GM23248 (cell line): ENCODE data around the gene DUSP16. TPM values are rescaled to one million over a fixed set of nuclear protein-coding genes. Genes with fewer than 3 reads are reported as not detected.

Experiments
- DNase-seq: peaks from one replicate; pipeline ENCODE4 v3.0.0-alpha.2; 2015
- H2AFZ ChIP-seq: fragments of 200-600 bp; sonication (generic); 2 replicates; pipeline ENCODE4 v1.6.1; 2016; ENCODE audit warnings: antibody characterized with exemption
- H3F3A ChIP-seq: fragments of 200-600 bp; sonication (generic); 2 replicates; pipeline ENCODE4 v1.6.1; 2016; ENCODE audit warnings: mild to moderate bottlenecking, antibody characterized with exemption, mixed run types; ENCODE audit not compliant: insufficient read depth
- H3K27ac ChIP-seq: fragments of 200-600 bp; sonication (generic); 2 replicates; pipeline ENCODE4 v1.5.1; 2016; ENCODE audit warnings: mild to moderate bottlenecking
- H3K27me3 ChIP-seq: fragments of 200-600 bp; sonication (generic); replicated peaks from 2 replicates; pipeline ENCODE4 v1.6.1; 2016; ENCODE audit warnings: mild to moderate bottlenecking; ENCODE audit not compliant: insufficient read depth
- H3K36me3 ChIP-seq: fragments of 200-600 bp; sonication (generic); 2 replicates; pipeline ENCODE4 v1.6.1; 2016; ENCODE audit warnings: low read depth, mild to moderate bottlenecking
- H3K4me1 ChIP-seq: fragments of 200-600 bp; sonication (generic); 2 replicates; pipeline ENCODE4 v1.6.1; 2016; ENCODE audit warnings: mild to moderate bottlenecking; ENCODE audit not compliant: insufficient read depth
- H3K4me2 ChIP-seq: fragments of 200-600 bp; sonication (generic); one replicate; pipeline ENCODE4 v1.6.1; 2016; ENCODE audit warnings: mild to moderate bottlenecking; ENCODE audit not compliant: unreplicated experiment
- H3K4me3 ChIP-seq: fragments of 200-600 bp; sonication (generic); 2 replicates; pipeline ENCODE4 v1.5.1; 2016; ENCODE audit warnings: mild to moderate bottlenecking
- H3K79me2 ChIP-seq: fragments of 200-600 bp; sonication (generic); 2 replicates; pipeline ENCODE4 v1.6.1; 2016; ENCODE audit warnings: mild to moderate bottlenecking; ENCODE audit not compliant: insufficient read depth
- H3K9ac ChIP-seq: fragments of 200-600 bp; sonication (generic); 2 replicates; pipeline ENCODE4 v1.6.1; 2016; ENCODE audit warnings: mild to moderate bottlenecking
- H3K9me2 ChIP-seq: fragments of 200-600 bp; sonication (generic); 2 replicates; pipeline ENCODE4 v1.6.1; 2016; ENCODE audit warnings: mixed run types, mild to moderate bottlenecking, moderate library complexity; ENCODE audit not compliant: insufficient read depth
- H3K9me3 ChIP-seq: fragments of 200-600 bp; sonication (generic); one replicate; pipeline ENCODE4 v1.6.1; 2017; ENCODE audit warnings: low read depth
- H4K20me1 ChIP-seq: fragments of 200-600 bp; sonication (generic); 2 replicates; pipeline ENCODE4 v1.6.0; 2016; ENCODE audit not compliant: insufficient read depth
- EZH2 ChIP-seq: fragments of 200-600 bp; sonication (generic); IDR thresholded peaks from 2 replicates; pipeline ENCODE4 v1.6.1; 2018; ENCODE audit warnings: antibody characterized with exemption, mild to moderate bottlenecking; ENCODE audit not compliant: insufficient read depth, poor library complexity, severe bottlenecking
- EZH2phosphoT487 ChIP-seq: fragments of 200-600 bp; sonication (generic); IDR thresholded peaks from 2 replicates; pipeline ENCODE4 v1.6.1; 2018; ENCODE audit warnings: antibody characterized with exemption, moderate library complexity, mild to moderate bottlenecking, low read depth; ENCODE audit not compliant: insufficient read depth
- WGBS, 2 experiments: methylation state at CpG; one replicate each; pipeline ENCODE4 v1.1.6; 2015 to 2017; ENCODE audit warnings: low lambda C conversion rate in 2 of 2, low coverage in 1 of 2; ENCODE audit errors: missing lambda C conversion rate in 2 of 2; 5-methylcytosine and 5-hydroxymethylcytosine counted together
- in situ Hi-C: fragments of 300-500 bp; cut with MboI; formaldehyde crosslinking; loops from 2 replicates; pipeline ENCODE4 v1.15.0; 2020
- polyA plus RNA-seq: library from polyadenylated mRNA; unstranded; fragments of >200 nt; fragmentation: Nextera tagmentation; extraction: Ambion mirVana; gene quantifications from 2 replicates; pipeline ENCODE4 v1.2.1, GENCODE V29; 2016
- total RNA-seq: library from RNA; depleted of rRNA; stranded (reverse); fragments of >200 nt; shearing (Covaris generic); gene quantifications from 2 replicates; pipeline ENCODE4 v1.2.3, GENCODE V29; 2014; rRNA removed

The DUSP16 gene
- total and polyA plus RNA-seq, 2 experiments from 2014 or later = 1.1 to 2.8 TPM

DNA sequence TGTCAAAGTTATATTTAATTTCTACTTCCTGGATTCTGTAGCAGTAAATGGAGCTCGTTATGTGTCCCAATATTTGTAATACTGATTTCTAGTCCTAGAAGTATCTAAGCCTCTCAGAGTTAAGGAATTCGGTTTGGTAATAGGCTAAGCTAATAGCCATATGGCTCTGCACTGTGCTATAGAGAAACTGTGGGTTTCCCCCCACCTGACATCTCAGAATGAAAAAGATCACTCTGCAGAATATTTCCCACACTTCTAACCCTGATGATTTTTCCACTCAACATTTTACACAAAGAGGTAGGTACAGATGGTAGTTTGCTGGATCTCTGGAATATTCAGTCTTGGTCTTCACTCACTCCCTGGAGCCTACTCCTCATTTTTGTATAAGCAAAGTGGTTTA is 134.6 kb downstream of the DUSP16 start:
- no peak for TF ChIP-seq EZH2phosphoT487
- TF ChIP-seq EZH2 = no peak
- in situ Hi-C loops = no loop called here
- Histone ChIP-seq H3K9me2 (no peaks in the 10 kb centered on the region), H3K27me3 (no peaks in the 10 kb centered on the region), H3K27ac (no peak overlapping the region), H3K4me1 (peaks cover 23% of the 10 kb centered on the region), H3K9ac (no peak overlapping the region), H3K4me3 (no peak overlapping the region), H3K9me3 (no peaks in the 10 kb centered on the region), H3F3A (no peaks in the 10 kb centered on the region), H3K36me3 (no peaks in the 10 kb centered on the region), H2AFZ (no peak overlapping the region), H4K20me1 (no peaks in the 10 kb centered on the region), H3K79me2 (peaks cover 6% of the 10 kb centered on the region), H3K4me2 (no peak overlapping the region)
- DNase-seq = no peak
- WGBS, 2 experiments = 87 to 91% methylated on average over 2 of the region's 2 CpGs

DNA sequence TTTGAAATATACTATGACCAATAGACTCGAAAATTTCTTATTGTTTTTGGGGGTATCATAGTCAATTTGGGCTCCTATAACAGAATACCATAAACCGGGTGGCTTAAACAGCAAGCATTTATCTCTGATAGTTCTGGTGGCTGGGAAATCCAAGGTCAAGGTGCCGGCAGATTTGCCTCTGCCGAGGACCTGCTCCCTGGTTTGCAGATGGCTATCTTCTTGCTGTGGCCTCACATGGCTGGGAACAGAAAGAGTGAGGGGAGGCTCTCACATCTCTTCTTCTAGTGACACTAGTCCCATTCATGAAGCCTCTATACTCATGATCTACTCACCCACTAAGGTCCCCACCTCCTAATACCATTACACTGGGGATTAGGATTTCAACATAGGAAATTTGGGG is 135.1 kb downstream of the DUSP16 start:
- Histone ChIP-seq H3K4me3 (no peak overlapping the region), H3K9me2 (no peaks in the 10 kb centered on the region), H3K27me3 (no peaks in the 10 kb centered on the region), H2AFZ (no peak overlapping the region), H3F3A (no peaks in the 10 kb centered on the region), H3K36me3 (no peaks in the 10 kb centered on the region), H3K9me3 (no peaks in the 10 kb centered on the region), H3K4me1 (peaks cover 23% of the 10 kb centered on the region), H3K27ac (no peak overlapping the region), H4K20me1 (no peaks in the 10 kb centered on the region), H3K4me2 (no peak overlapping the region), H3K79me2 (peaks cover 6% of the 10 kb centered on the region), H3K9ac (no peak overlapping the region)
- in situ Hi-C loops = no loop called here
- WGBS, 2 experiments = 93 to 99% methylated on average over 4 of the region's 4 CpGs
- DNase-seq = no peak
- no peak for TF ChIP-seq EZH2
- no peak for TF ChIP-seq EZH2phosphoT487

DNA sequence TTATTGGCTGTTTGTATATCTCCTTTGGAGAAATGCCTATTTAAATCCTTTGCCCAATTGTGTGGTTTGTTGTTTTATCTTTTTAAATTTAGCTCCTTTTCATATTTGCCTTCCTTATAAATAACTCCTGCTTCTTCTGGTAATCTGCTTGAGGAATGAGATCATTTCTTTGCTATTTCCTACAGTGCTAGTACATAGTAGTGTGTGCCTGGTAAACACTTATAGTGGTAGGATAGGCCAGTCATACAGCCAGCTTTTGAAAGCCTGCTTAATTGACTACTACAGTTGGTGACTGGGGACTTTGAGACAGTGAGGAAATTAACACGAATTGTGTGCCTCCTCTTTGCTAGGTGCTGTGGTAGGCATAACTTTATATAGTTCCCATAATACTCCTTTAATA is 137.0 kb downstream of the DUSP16 start:
- Histone ChIP-seq H3K9ac (no peak overlapping the region), H3F3A (no peaks in the 10 kb centered on the region), H3K4me1 (peaks cover 12% of the 10 kb centered on the region; the same call in 1 of the 2 replicates), H4K20me1 (no peaks in the 10 kb centered on the region), H3K79me2 (peaks cover 6% of the 10 kb centered on the region), H3K4me2 (peak overlapping the region; percentile 28), H3K9me2 (no peaks in the 10 kb centered on the region), H3K27me3 (no peaks in the 10 kb centered on the region), H2AFZ (no peak overlapping the region), H3K9me3 (no peaks in the 10 kb centered on the region), H3K4me3 (no peak overlapping the region), H3K36me3 (no peaks in the 10 kb centered on the region), H3K27ac (no peak overlapping the region)
- 84 to 97% methylated on average over 1 of the region's 1 CpG for WGBS, 2 experiments
- in situ Hi-C loops = no loop called here
- no peak for TF ChIP-seq EZH2phosphoT487
- TF ChIP-seq EZH2 = no peak
- DNase-seq = peak; percentile 42

DNA sequence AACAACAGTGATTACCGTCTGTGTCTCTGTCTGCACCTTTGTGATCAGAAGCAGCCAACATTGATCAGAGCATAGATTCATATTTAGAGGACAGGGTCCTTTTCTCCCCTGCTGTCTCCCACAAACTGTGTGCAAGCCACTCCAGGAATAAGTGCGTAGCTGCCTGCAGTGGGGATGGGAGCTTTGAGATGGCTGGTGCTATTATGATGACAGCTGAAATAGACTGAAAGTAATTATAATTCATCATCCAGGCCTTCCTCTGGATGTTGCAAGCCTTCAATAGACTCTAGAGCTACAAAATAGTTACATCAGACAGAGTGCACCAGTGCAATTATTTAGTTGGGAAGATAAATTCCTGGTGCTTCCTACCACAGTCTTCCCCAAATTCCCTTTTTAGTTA is 137.7 kb downstream of the DUSP16 start:
- no peak for DNase-seq
- H3K4me1 ChIP-seq = 0 out of 2 replicates have a peak, but pooled peaks cover 11% of the 10 kb centered on the region
- no peaks in the 10 kb centered on the region for H4K20me1 ChIP-seq
- H3K4me3 ChIP-seq = no peak overlapping the region
- no peaks in the 10 kb centered on the region for H3K9me3 ChIP-seq
- no peak overlapping the region for H2AFZ ChIP-seq
- no peak overlapping the region for H3K27ac ChIP-seq
- 93 to 100% methylated on average over 2 of the region's 2 CpGs for WGBS, 2 experiments
- no peaks in the 10 kb centered on the region for H3K27me3 ChIP-seq
- in situ Hi-C loops = no loop called here
- no peaks in the 10 kb centered on the region for H3K9me2 ChIP-seq
- peak overlapping the region; percentile 28 for H3K4me2 ChIP-seq
- TF ChIP-seq EZH2phosphoT487 (no peak), EZH2 (no peak)
- H3K36me3 ChIP-seq = no peaks in the 10 kb centered on the region
- no peak overlapping the region for H3K9ac ChIP-seq
- peaks cover 6% of the 10 kb centered on the region for H3K79me2 ChIP-seq
- H3F3A ChIP-seq = no peaks in the 10 kb centered on the region

Other genes with a start within 250 kb of the DUSP16 start
- gene MANSC1, start 212.6 kb downstream of the DUSP16 start, total RNA-seq = 2.5 and 12.2 TPM in 2 replicates
- gene MANSC1, start 212.6 kb downstream of the DUSP16 start, polyA plus RNA-seq = 8.2 and 8.5 TPM in 2 replicates
- gene BORCS5, start 205.8 kb downstream of the DUSP16 start, total RNA-seq = 4.6 and 7.7 TPM in 2 replicates
- gene BORCS5, start 205.8 kb downstream of the DUSP16 start, polyA plus RNA-seq = 14.1 and 17.2 TPM in 2 replicates
- gene CREBL2, start 49.0 kb upstream of the DUSP16 start, total RNA-seq = 38.4 and 41.4 TPM in 2 replicates
- gene CREBL2, start 49.0 kb upstream of the DUSP16 start, polyA plus RNA-seq = 23.4 and 25.4 TPM in 2 replicates
- gene GPR19, start 133.3 kb upstream of the DUSP16 start, total RNA-seq = not detected in 2 replicates
- gene GPR19, start 133.3 kb upstream of the DUSP16 start, polyA plus RNA-seq = 0.18 TPM in 1 of 2 replicates, not detected in the other
- 24.4 and 27.9 TPM in 2 replicates for gene CDKN1B, start 154.5 kb upstream of the DUSP16 start, total RNA-seq
- gene CDKN1B, start 154.5 kb upstream of the DUSP16 start, polyA plus RNA-seq = 3.4 TPM in 2 replicates
- gene APOLD1, start 222.8 kb upstream of the DUSP16 start, total RNA-seq = 5.2 and 5.4 TPM in 2 replicates
- 3.4 and 3.8 TPM in 2 replicates for gene APOLD1, start 222.8 kb upstream of the DUSP16 start, polyA plus RNA-seq